ENCODE data around the gene ERICH6B.

ERICH6B gene

DNA sequence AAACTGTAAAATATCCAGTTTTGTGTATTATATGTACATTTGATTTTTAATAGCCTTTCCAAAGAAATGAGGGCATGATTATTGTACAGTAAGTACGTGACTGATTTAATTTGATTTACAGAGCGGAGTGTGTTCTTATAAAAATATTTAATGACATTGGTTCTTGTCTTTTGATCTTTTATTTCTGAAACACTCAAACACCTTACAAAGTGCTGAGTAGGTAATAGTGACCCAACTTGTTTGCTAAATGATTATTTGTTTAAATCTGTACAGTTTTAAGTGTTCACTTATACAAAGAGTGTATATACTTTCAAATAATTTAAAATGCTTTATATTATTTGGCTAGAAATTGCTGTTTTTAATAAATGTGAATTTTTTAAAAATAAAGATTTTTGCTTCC is 79.3 kb downstream of the ERICH6B start:
- DNase-seq (ENCODE audit: low read depth): no peak
- H3K4me3 ChIP-seq (ENCODE audit: low read length): no peak overlapping the region
- TF ChIP-seq, protein P1, sequence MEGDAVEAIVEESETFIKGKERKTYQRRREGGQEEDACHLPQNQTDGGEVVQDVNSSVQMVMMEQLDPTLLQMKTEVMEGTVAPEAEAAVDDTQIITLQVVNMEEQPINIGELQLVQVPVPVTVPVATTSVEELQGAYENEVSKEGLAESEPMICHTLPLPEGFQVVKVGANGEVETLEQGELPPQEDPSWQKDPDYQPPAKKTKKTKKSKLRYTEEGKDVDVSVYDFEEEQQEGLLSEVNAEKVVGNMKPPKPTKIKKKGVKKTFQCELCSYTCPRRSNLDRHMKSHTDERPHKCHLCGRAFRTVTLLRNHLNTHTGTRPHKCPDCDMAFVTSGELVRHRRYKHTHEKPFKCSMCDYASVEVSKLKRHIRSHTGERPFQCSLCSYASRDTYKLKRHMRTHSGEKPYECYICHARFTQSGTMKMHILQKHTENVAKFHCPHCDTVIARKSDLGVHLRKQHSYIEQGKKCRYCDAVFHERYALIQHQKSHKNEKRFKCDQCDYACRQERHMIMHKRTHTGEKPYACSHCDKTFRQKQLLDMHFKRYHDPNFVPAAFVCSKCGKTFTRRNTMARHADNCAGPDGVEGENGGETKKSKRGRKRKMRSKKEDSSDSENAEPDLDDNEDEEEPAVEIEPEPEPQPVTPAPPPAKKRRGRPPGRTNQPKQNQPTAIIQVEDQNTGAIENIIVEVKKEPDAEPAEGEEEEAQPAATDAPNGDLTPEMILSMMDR (IDR thresholded peaks at IDR 0.05; ENCODE audit: insufficient read depth, low read depth, low read length, missing control alignments): no peak

DNA sequence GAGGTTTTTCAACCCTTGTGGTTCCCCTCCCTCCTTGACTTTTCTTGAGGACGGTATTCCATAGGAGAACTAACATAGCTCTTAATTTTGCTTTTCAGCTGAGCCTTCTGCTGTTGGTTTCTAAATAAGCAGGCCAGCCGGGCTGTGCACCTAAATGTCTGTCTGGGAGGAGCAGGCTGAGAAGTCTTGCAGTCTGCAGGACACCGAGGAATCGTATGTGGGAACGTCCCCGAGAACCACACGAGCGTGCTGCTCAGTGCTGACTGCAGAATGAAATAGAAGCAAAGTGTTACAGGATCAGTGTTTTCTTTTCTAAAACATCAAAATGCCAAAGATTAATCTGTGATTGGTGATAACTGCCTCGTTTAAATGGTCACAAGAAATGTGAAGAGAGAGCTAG is 80.9 kb downstream of the ERICH6B start:
- no peak for DNase-seq (ENCODE audit: low read depth)
- no peak overlapping the region for H3K4me3 ChIP-seq (ENCODE audit: low read length)
- TF ChIP-seq, protein P1 (IDR thresholded peaks at IDR 0.05; ENCODE audit: insufficient read depth, low read depth, low read length, missing control alignments): no peak

DNA sequence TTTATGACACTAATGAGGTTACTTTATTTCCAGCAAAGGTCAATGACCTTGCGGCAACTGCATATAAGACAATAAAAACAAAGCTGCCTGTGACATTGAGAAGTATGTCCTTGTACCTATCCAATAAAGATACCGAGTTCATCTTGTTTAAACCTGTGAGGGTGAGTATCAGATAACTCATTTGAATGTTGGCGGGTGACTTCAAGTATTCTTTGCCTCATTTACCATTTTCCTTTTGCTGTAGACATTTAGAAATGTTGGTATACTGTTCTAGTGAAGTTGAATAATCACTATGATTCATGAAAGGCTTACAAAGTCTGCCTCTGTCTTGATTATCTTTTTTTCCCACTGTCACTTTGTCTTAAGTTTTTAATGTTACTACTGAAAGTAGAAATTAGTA is 85.8 kb downstream of the ERICH6B start:
- no peak overlapping the region for H3K4me3 ChIP-seq (ENCODE audit: low read length)
- DNase-seq (ENCODE audit: low read depth): peak; percentile 64
- TF ChIP-seq, protein P1 (IDR thresholded peaks at IDR 0.05; ENCODE audit: insufficient read depth, low read depth, low read length, missing control alignments): no peak

DNA sequence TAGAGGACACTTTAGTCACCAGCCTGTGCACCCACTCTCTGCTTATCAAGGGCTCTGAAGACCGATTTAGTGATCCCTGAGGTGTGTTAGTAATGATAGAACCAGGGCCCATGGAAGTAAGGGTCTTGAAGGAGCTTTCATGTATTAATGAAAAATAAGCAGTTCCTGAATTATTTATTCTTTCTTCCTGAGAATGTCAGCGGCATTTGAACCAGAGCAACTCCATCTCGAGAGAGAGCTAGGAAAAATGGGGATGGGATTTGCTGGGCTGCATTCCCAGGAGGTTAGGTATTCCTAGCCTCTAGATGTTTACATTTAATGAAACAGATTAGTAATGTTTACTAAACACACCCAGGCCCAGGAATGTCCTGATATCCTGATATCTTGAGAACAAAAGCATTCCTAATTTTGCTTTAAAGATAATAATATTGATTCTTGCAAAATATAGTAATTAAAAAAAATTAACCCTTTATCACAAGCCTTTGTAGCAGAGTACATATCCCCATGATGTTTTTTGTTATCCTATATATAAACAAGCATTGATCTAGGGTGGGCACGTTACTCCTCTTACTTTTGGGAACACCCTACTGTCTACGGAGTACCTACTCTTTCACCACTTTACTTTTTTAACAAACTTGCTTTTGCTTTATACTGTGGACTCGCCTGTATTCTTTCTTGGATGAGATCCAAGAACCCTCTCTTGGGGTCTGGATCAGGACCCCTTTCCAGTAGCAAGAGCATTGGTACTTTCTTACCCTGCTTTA is 87.7 kb downstream of the ERICH6B start:
- no peak overlapping the region for H3K4me3 ChIP-seq (ENCODE audit: low read length)
- DNase-seq (ENCODE audit: low read depth): peak; percentile 81
- TF ChIP-seq, protein P1 (IDR thresholded peaks at IDR 0.05; ENCODE audit: insufficient read depth, low read depth, low read length, missing control alignments): no peak

- H3K4me3 ChIP-seq (ENCODE audit: low read length): no peak overlapping the region
- TF ChIP-seq, protein P1 (IDR thresholded peaks at IDR 0.05; ENCODE audit: insufficient read depth, low read depth, low read length, missing control alignments): no peak
- no peak for DNase-seq (ENCODE audit: low read depth)
These were observed 93.0 kb downstream of the ERICH6B start for GRCh38 chr13:45522571-45522970.

GRCh38 chr13:45521297-45521696 is 94.2 kb downstream of the ERICH6B start:
- DNase-seq (ENCODE audit: low read depth): peak; percentile 71
- TF ChIP-seq, protein P1 (IDR thresholded peaks at IDR 0.05; ENCODE audit: insufficient read depth, low read depth, low read length, missing control alignments): no peak
- H3K4me3 ChIP-seq (ENCODE audit: low read length): no peak overlapping the region

DNA sequence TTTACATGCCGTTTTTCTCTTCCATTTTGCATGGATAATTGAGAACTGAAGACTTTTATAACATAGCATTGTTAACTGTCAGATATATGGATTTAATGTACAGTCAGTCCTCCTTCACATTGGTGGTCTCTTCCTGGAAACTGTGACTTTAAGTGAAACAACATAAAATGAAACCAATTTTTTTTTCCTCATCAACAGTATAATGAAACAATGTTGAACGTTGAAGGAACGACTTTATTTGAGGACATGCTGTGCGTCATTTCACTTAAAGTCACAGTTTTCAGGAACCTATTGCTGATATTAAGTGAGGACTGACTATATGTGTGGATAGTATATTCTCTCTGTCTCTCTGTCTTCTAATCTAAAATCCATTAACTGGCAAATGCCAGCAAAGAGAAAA is 96.0 kb downstream of the ERICH6B start:
- TF ChIP-seq, protein P1 (IDR thresholded peaks at IDR 0.05; ENCODE audit: insufficient read depth, low read depth, low read length, missing control alignments): no peak
- H3K4me3 ChIP-seq (ENCODE audit: low read length): no peak overlapping the region
- no peak for DNase-seq (ENCODE audit: low read depth)
